ENCODE measurements around the gene ATP12A. TPM values are rescaled to one million over a fixed set of nuclear protein-coding genes. Genes with fewer than 3 reads are reported as not detected.

The ATP12A gene
- total and polyA plus RNA-seq, 2 of the 8 experiments (the other 6 are each of a cell fraction or from before 2014, with no cell fraction given) = 0.80 to 1.3 TPM

GRCh38 chr13:24747248-24748060, 67.2 kb downstream of the ATP12A start:
- no peak overlapping the region for H2BK20ac ChIP-seq (ENCODE audit: low read length)
- H2AK5ac ChIP-seq (ENCODE audit: low read depth, low read length) = no peak overlapping the region
- WGBS, 2 experiments (ENCODE audit: extremely low coverage in 1 of 2, insufficient coverage in 1 of 2, insufficient read length in 1 of 2, insufficient replicate concordance in 2 of 2, low coverage in 1 of 2, low lambda C conversion rate in 2 of 2, missing lambda C conversion rate in 1 of 2) = 4% methylated on average over 58 of the region's 61 CpGs; no CpG with 5 or more reads in 1 of the 2 experiments
- no peak overlapping the region for H4K91ac ChIP-seq (replicated peaks; ENCODE audit: insufficient read length, low read length)
- peaks cover 0 to 18% (median 8%) of the 10 kb centered on the region in 4 experiments; a peak in 5 of 7 replicates for H3K4me1 ChIP-seq (replicated peaks in 1 of 4; ENCODE audit: control insufficient read depth in 3 of 4, insufficient read depth in 4 of 4, low read length in 3 of 4)
- H3K27ac ChIP-seq (ENCODE audit: low read depth, low read length) = no peak overlapping the region
- no peak overlapping the region for H3K9ac ChIP-seq (replicated peaks in 1 of 4; ENCODE audit: extremely low read depth in 1 of 4, low read depth in 3 of 4, low read length in 3 of 4)
- ChIA-PET POLR2A (ENCODE audit: partially characterized antibody) (interaction anchor here (0.9 to 1.6 kb wide), 2 partner anchors 21 to 175 kb away, joined by 4 read pairs; a partner anchor contains a TSS), CTCF (ENCODE audit: partially characterized antibody) (interaction anchor here (0.9 to 2.1 kb wide), 12 partner anchors 11 to 247 kb away, joined by 3 to 6 read pairs (median 3); no protein-coding TSS in a partner anchor)
- H2AFZ ChIP-seq (ENCODE audit: low read length) = 0 out of 2 replicates have a peak overlapping the region, but pooled peaks have one; percentile 11
- H2BK15ac ChIP-seq (ENCODE audit: low read length) = no peak overlapping the region
- no peak for FAIRE-seq
- DNase-seq (ENCODE audit: low read depth in 1 of 2, low spot score in 2 of 2) = peak in 1 of 2 experiments; percentile 70
- no peak overlapping the region for H2BK12ac ChIP-seq (ENCODE audit: low read depth, low read length)
- no peaks in the 10 kb centered on the region for H3K79me1 ChIP-seq (ENCODE audit: low read depth, low read length)
- peaks cover 43 to 64% (median 58%) of the 10 kb centered on the region in 4 experiments for H3K27me3 ChIP-seq (replicated peaks in 1 of 4; ENCODE audit: control insufficient read depth in 3 of 4, extremely low read depth in 1 of 4, insufficient read depth in 3 of 4, low read length in 3 of 4)
- H4K20me1 ChIP-seq (replicated peaks in 1 of 2; ENCODE audit: control insufficient read depth in 1 of 2, insufficient read depth in 2 of 2, low read length in 2 of 2) = peaks cover 0 to 2% of the 10 kb centered on the region in 2 experiments
- no peaks in the 10 kb centered on the region; a peak in 1 of 4 replicates for H3K9me3 ChIP-seq (ENCODE audit: insufficient read depth in 2 of 2, low read depth in 1 of 2, low read length in 1 of 2)
- H3K18ac ChIP-seq (ENCODE audit: extremely low read depth, low read length) = no peak overlapping the region
- peaks cover 0 to 5% (median 0%) of the 10 kb centered on the region in 4 experiments; a peak in 1 of 8 replicates for H3K36me3 ChIP-seq (ENCODE audit: control insufficient read depth in 2 of 4, insufficient read depth in 4 of 4, low read length in 3 of 4)
- H3K4me2 ChIP-seq (ENCODE audit: insufficient read depth in 1 of 2, low read depth in 2 of 2, low read length in 2 of 2) = peak overlapping the region; percentile 66 to 89
- H2BK5ac ChIP-seq (ENCODE audit: low read depth, low read length) = no peak overlapping the region
- no peak overlapping the region for H3K23ac ChIP-seq (ENCODE audit: insufficient read length)
- H3K14ac ChIP-seq (ENCODE audit: insufficient read length) = no peak overlapping the region
- H3K4ac ChIP-seq (replicated peaks; ENCODE audit: insufficient read length, low read depth, low read length) = no peak overlapping the region
- no peak overlapping the region for H4K5ac ChIP-seq (ENCODE audit: insufficient read length, low read depth, low read length)
- no peak overlapping the region for H2BK120ac ChIP-seq (replicated peaks; ENCODE audit: low read depth, low read length)
- peaks cover 11% of the 10 kb centered on the region for H3K23me2 ChIP-seq (ENCODE audit: low read depth, low read length)
- peak overlapping the region; percentile 22 to 58 (median 44); a peak in 7 of 8 replicates for H3K4me3 ChIP-seq (ENCODE audit: extremely low read depth in 1 of 4, insufficient read depth in 2 of 4, low read depth in 3 of 4, low read length in 4 of 4)
- H3K79me2 ChIP-seq (ENCODE audit: control insufficient read depth in 1 of 2, insufficient read depth in 2 of 2, low read length in 2 of 2) = no peaks in the 10 kb centered on the region
- no peak overlapping the region for H3K56ac ChIP-seq (replicated peaks; ENCODE audit: insufficient read length, low read depth, low read length)
- H4K8ac ChIP-seq (ENCODE audit: extremely low read depth, insufficient read depth, low read length) = peak overlapping the region; percentile 46
- TF ChIP-seq POU5F1 (IDR thresholded peaks at IDR 0.05; ENCODE audit: low read depth, low read length) = no peak
- 0 out of 2 replicates have a peak, but pooled peaks have one; percentile 7 for TF ChIP-seq RBBP5 (IDR thresholded peaks at IDR 0.05; ENCODE audit: borderline replicate concordance, low read depth, low read length)
- no peak for TF ChIP-seq POLR2AphosphoS5 (IDR thresholded peaks at IDR 0.05; ENCODE audit: low read depth, low read length)
- TF ChIP-seq KDM4A (IDR thresholded peaks at IDR 0.05; ENCODE audit: low read depth, low read length, severe bottlenecking) = peak; percentile 50
- TF ChIP-seq GTF2F1 (IDR thresholded peaks at IDR 0.05; ENCODE audit: borderline replicate concordance, low read depth, low read length) = no peak
- no peak for TF ChIP-seq FOSL1 (IDR thresholded peaks at IDR 0.05; ENCODE audit: insufficient read depth, low read depth, low read length)
- peak; percentile 57 for TF ChIP-seq SUZ12 (IDR thresholded peaks at IDR 0.05; ENCODE audit: low read length)
- TF ChIP-seq EZH2 (IDR thresholded peaks at IDR 0.05; ENCODE audit: low read depth, low read length, severe bottlenecking) = peak; percentile 68
- no peak for TF ChIP-seq SP2 (IDR thresholded peaks at IDR 0.05; ENCODE audit: low read length)
- TF ChIP-seq JUND (IDR thresholded peaks at IDR 0.05; ENCODE audit: low read length) = no peak
- TF ChIP-seq MAX (IDR thresholded peaks at IDR 0.05) = peak; percentile 85

Data from H1 (cell line).